ENCODE data around the gene SLC22A5.

SLC22A5 gene

DNA sequence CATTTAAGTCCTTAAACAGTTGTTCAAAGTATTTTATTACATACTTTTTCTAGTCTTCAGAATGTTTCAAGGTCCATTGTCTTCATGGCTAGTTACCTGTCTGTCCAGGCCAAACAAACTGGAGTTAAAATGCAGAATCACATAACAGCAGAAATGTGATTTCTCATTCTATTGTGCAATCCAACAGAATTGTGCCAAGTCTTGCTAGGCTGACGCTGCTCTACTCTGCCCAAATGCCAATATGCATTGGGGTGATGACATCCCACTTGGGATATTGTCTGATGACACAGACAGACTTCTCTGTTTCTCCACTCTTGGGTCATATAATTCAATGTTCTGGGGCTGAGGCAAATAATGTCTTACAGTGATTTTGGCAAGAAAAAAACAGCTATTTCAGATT, 5.2 kb upstream of the SLC22A5 start:
- Histone ChIP-seq H3F3A (ENCODE audit: insufficient read depth, low read length) (no peaks in the 10 kb centered on the region), H3K4me2 (ENCODE audit: low read length) (no peak overlapping the region), H3K79me2 (ENCODE audit: insufficient read depth, low read length) (no peaks in the 10 kb centered on the region), H4K20me1 (ENCODE audit: insufficient read depth, low read length) (no peaks in the 10 kb centered on the region), H3K9me3 (ENCODE audit: low read length) (no peaks in the 10 kb centered on the region), H3K9ac (ENCODE audit: low read length) (no peak overlapping the region), H3K27ac (ENCODE audit: low read depth, low read length, poor library complexity, severe bottlenecking) (no peak overlapping the region), H3K4me1 (ENCODE audit: insufficient read depth, low read length, severe bottlenecking) (peaks cover 6% of the 10 kb centered on the region), H3K36me3 (ENCODE audit: insufficient read depth, low read length) (no peaks in the 10 kb centered on the region), H3K27me3 (ENCODE audit: insufficient read depth, low read length) (no peaks in the 10 kb centered on the region), H3K4me3 (ENCODE audit: low read depth, low read length, poor library complexity, severe bottlenecking) (no peak overlapping the region), H3K9me2 (ENCODE audit: low read depth, low read length) (no peaks in the 10 kb centered on the region), H2AFZ (ENCODE audit: low read length) (no peak overlapping the region)
- TF ChIP-seq, protein P1, sequence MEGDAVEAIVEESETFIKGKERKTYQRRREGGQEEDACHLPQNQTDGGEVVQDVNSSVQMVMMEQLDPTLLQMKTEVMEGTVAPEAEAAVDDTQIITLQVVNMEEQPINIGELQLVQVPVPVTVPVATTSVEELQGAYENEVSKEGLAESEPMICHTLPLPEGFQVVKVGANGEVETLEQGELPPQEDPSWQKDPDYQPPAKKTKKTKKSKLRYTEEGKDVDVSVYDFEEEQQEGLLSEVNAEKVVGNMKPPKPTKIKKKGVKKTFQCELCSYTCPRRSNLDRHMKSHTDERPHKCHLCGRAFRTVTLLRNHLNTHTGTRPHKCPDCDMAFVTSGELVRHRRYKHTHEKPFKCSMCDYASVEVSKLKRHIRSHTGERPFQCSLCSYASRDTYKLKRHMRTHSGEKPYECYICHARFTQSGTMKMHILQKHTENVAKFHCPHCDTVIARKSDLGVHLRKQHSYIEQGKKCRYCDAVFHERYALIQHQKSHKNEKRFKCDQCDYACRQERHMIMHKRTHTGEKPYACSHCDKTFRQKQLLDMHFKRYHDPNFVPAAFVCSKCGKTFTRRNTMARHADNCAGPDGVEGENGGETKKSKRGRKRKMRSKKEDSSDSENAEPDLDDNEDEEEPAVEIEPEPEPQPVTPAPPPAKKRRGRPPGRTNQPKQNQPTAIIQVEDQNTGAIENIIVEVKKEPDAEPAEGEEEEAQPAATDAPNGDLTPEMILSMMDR (IDR thresholded peaks at IDR 0.05; ENCODE audit: low read length): no peak
- TF ChIP-seq EZH2 (IDR thresholded peaks at IDR 0.05; ENCODE audit: borderline replicate concordance, low read length): no peak

DNA sequence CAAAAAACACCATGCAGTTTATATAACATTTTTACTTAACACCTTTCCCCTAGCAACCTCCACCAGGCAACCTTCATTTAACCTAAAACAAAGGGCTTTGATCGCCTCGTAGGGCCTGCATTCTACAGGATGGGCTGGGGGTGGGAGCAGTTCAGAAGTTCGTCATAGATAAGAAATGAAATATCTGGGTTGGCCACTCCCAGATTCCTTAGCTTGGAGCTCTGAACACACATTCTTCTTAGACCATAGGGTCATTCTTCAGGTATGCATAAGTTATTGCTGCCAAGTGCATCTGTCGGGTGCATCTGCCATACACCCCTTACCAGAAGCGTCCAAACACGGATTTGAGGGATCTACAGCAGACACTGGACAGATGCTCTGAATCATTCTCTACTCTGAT, 4.3 kb upstream of the SLC22A5 start:
- Histone ChIP-seq H3K27ac (ENCODE audit: low read depth, low read length, poor library complexity, severe bottlenecking) (no peak overlapping the region), H3K4me1 (ENCODE audit: insufficient read depth, low read length, severe bottlenecking) (peaks cover 11% of the 10 kb centered on the region), H3K79me2 (ENCODE audit: insufficient read depth, low read length) (no peaks in the 10 kb centered on the region), H3F3A (ENCODE audit: insufficient read depth, low read length) (no peaks in the 10 kb centered on the region), H3K9me2 (ENCODE audit: low read depth, low read length) (no peaks in the 10 kb centered on the region), H3K36me3 (ENCODE audit: insufficient read depth, low read length) (no peaks in the 10 kb centered on the region), H3K4me2 (ENCODE audit: low read length) (no peak overlapping the region), H3K4me3 (ENCODE audit: low read depth, low read length, poor library complexity, severe bottlenecking) (no peak overlapping the region), H4K20me1 (ENCODE audit: insufficient read depth, low read length) (no peaks in the 10 kb centered on the region), H2AFZ (ENCODE audit: low read length) (no peak overlapping the region), H3K9me3 (ENCODE audit: low read length) (no peaks in the 10 kb centered on the region), H3K27me3 (ENCODE audit: insufficient read depth, low read length) (no peaks in the 10 kb centered on the region), H3K9ac (ENCODE audit: low read length) (no peak overlapping the region)
- TF ChIP-seq, protein P1 (IDR thresholded peaks at IDR 0.05; ENCODE audit: low read length): no peak
- no peak for TF ChIP-seq EZH2 (IDR thresholded peaks at IDR 0.05; ENCODE audit: borderline replicate concordance, low read length)

DNA sequence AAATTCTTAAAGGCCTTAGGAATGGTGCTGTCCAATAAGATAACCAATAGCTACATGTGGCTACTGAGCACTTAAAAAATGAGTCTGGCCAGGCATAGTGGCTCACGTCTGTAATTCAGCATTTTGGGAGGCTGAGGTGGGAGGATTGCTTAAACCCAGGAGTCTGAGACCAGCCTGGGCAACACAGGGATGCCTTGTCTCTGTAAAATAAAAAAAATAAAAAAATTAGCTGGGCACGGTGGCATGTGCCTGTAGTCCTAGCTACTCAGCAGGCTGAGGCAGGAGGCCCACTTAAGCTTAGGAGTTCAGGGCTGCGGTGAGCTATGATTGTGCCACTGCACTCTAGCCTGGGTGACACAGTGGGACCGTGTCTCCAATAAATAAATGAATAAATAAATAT, 1.3 kb upstream of the SLC22A5 start:
- Histone ChIP-seq H4K20me1 (ENCODE audit: insufficient read depth, low read length) (no peaks in the 10 kb centered on the region), H3K27me3 (ENCODE audit: insufficient read depth, low read length) (no peaks in the 10 kb centered on the region), H3K79me2 (ENCODE audit: insufficient read depth, low read length) (no peaks in the 10 kb centered on the region), H3K4me3 (ENCODE audit: low read depth, low read length, poor library complexity, severe bottlenecking) (no peak overlapping the region), H3K4me1 (ENCODE audit: insufficient read depth, low read length, severe bottlenecking) (peaks cover 16% of the 10 kb centered on the region), H2AFZ (ENCODE audit: low read length) (no peak overlapping the region), H3K9ac (ENCODE audit: low read length) (no peak overlapping the region), H3K9me2 (ENCODE audit: low read depth, low read length) (no peaks in the 10 kb centered on the region), H3K9me3 (ENCODE audit: low read length) (no peaks in the 10 kb centered on the region), H3K4me2 (ENCODE audit: low read length) (no peak overlapping the region), H3F3A (ENCODE audit: insufficient read depth, low read length) (no peaks in the 10 kb centered on the region), H3K27ac (ENCODE audit: low read depth, low read length, poor library complexity, severe bottlenecking) (no peak overlapping the region), H3K36me3 (ENCODE audit: insufficient read depth, low read length) (no peaks in the 10 kb centered on the region)
- TF ChIP-seq, protein P1 (IDR thresholded peaks at IDR 0.05; ENCODE audit: low read length): no peak
- no peak for TF ChIP-seq EZH2 (IDR thresholded peaks at IDR 0.05; ENCODE audit: borderline replicate concordance, low read length)

Data from OCI-LY1 (cell line).